ENCODE measurements around the gene PLPP6. TPM values are rescaled to one million over a fixed set of nuclear protein-coding genes. Genes with fewer than 3 reads are reported as not detected.

The PLPP6 gene
- total and polyA plus RNA-seq, 2 of the 13 experiments (the other 11 are each of a cell fraction or from before 2014, with no cell fraction given) = 12.1 to 15.5 TPM

DNA sequence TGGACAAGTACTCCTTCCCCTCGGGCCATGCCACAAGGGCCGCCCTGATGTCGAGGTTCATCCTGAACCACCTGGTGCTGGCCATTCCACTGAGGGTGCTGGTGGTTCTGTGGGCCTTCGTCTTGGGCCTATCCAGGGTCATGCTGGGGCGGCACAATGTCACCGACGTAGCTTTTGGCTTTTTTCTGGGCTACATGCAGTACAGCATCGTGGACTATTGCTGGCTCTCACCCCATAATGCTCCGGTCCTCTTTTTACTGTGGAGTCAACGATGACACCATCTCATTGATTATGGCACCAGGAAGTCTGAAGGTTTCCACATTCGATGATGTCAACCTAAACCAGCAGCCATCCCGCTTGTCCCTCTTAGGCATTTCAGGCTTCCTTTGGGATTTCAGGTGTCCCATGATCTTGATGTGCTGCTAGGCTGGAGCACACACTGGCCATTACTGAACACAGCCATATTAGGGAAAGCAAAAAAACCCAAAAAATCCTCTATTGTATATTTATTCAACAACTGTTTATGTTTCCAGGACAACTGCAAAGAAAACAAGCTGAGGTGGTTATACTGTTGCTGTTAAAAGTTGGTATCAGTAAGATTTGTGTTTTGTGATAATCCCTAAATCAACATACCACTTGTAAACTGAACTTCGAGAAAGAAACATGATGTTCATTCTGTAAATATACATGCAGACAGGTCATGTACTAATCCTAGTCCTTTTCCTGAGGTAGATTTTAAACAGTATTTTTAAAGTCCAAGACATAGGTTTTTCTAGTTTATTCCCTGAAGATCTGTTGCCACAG lies 1.1 kb downstream of the PLPP6 start (continued):
- TF ChIP-seq RNF219 (CRISPR knock-in tag; IDR thresholded peaks at IDR 0.05) (no peak), FOXP1 (IDR thresholded peaks at IDR 0.05) (no peak), FOXP1 (CRISPR knock-in tag; IDR thresholded peaks at IDR 0.05) (peak; percentile 4; the same call in 1 of the 2 replicates), ATF7 (IDR thresholded peaks at IDR 0.05) (peak; percentile 71), ATF7 (CRISPR knock-in tag; IDR thresholded peaks at IDR 0.05) (no peak), ZNF3 (CRISPR knock-in tag; IDR thresholded peaks at IDR 0.05) (no peak), ZBTB21 (CRISPR knock-in tag; IDR thresholded peaks at IDR 0.05) (peak; percentile 79), ETV6 (CRISPR knock-in tag; conservative IDR thresholded peaks at IDR 0.05) (no peak), SNAPC4 (CRISPR knock-in tag; IDR thresholded peaks at IDR 0.05) (0 out of 2 replicates have a peak, but pooled peaks have one; percentile 61), RFX1 (IDR thresholded peaks at IDR 0.05) (peak; percentile 68; the same call in 1 of the 2 replicates), PPARG (CRISPR knock-in tag; conservative IDR thresholded peaks at IDR 0.05) (no peak), NFYC (CRISPR knock-in tag; IDR thresholded peaks at IDR 0.05) (peak; percentile 11; the same call in 1 of the 2 replicates), NR2C2 (CRISPR knock-in tag; IDR thresholded peaks at IDR 0.05; ENCODE audit: borderline replicate concordance) (no peak), ARID2 (CRISPR knock-in tag; IDR thresholded peaks at IDR 0.05; ENCODE audit: borderline replicate concordance) (0 out of 2 replicates have a peak, but pooled peaks have one; percentile 13), ZMYM2 (CRISPR knock-in tag; IDR thresholded peaks at IDR 0.05) (no peak), ZNF558 (CRISPR knock-in tag; IDR thresholded peaks at IDR 0.05; ENCODE audit: borderline replicate concordance) (peak; percentile 70; the same call in 1 of the 2 replicates)
- TF ChIP-seq, protein P1, sequence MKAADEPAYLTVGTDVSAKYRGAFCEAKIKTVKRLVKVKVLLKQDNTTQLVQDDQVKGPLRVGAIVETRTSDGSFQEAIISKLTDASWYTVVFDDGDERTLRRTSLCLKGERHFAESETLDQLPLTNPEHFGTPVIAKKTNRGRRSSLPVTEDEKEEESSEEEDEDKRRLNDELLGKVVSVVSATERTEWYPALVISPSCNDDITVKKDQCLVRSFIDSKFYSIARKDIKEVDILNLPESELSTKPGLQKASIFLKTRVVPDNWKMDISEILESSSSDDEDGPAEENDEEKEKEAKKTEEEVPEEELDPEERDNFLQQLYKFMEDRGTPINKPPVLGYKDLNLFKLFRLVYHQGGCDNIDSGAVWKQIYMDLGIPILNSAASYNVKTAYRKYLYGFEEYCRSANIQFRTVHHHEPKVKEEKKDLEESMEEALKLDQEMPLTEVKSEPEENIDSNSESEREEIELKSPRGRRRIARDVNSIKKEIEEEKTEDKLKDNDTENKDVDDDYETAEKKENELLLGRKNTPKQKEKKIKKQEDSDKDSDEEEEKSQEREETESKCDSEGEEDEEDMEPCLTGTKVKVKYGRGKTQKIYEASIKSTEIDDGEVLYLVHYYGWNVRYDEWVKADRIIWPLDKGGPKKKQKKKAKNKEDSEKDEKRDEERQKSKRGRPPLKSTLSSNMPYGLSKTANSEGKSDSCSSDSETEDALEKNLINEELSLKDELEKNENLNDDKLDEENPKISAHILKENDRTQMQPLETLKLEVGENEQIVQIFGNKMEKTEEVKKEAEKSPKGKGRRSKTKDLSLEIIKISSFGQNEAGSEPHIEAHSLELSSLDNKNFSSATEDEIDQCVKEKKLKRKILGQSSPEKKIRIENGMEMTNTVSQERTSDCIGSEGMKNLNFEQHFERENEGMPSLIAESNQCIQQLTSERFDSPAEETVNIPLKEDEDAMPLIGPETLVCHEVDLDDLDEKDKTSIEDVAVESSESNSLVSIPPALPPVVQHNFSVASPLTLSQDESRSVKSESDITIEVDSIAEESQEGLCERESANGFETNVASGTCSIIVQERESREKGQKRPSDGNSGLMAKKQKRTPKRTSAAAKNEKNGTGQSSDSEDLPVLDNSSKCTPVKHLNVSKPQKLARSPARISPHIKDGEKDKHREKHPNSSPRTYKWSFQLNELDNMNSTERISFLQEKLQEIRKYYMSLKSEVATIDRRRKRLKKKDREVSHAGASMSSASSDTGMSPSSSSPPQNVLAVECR (CRISPR knock-in tag; IDR thresholded peaks at IDR 0.05; ENCODE audit: borderline replicate concordance) = no peak

All from HepG2 (cell line).